ENCODE results near the gene OSM. TPM values are rescaled to one million over a fixed set of nuclear protein-coding genes. Genes with fewer than 3 reads are reported as not detected.

The OSM gene
- total and polyA plus RNA-seq, 2 donors (not counting 3 experiments of a cell fraction or from before 2014, with no cell fraction given) = not detected

GRCh38 chr22:30284172-30284571 is 17.5 kb upstream of the OSM start:
- no peak for FAIRE-seq
- intact Hi-C loops (cut with micrococcal nuclease) = no loop called here

More at GRCh38 chr22:30284172-30284571, 17.5 kb upstream of the OSM start:
- CTCF ChIA-PET = interaction anchor here (1.4 kb wide), 2 partner anchors 28 to 103 kb away, joined by 3 to 6 read pairs; partner anchors contain the start of gene RNF215
- H3K4me3 ChIP-seq (replicated peaks in 1 of 3; ENCODE audit: insufficient read depth in 1 of 3, low read depth in 1 of 3, low read length in 3 of 3) = no peak overlapping the region
- H2AFZ ChIP-seq (ENCODE audit: low read depth, low read length) = no peak overlapping the region
- dilution Hi-C loops (cut with MboI; ENCODE audit: extremely low pct_ligation_motif_present, low sequenced_read_pairs) = no loop called here
- no peaks in the 10 kb centered on the region for H3K9me3 ChIP-seq (replicated peaks; ENCODE audit: control insufficient read depth, insufficient read depth, low read length)
- H3K9ac ChIP-seq (replicated peaks; ENCODE audit: extremely low read depth, insufficient read depth, low read length) = no peak overlapping the region
- BruUV-seq (replicated peaks) = no TSS peak
- peaks cover 9% of the 10 kb centered on the region for H3K4me1 ChIP-seq (ENCODE audit: control insufficient read depth, extremely low read depth, insufficient read depth, low read length)
- H3K36me3 ChIP-seq (ENCODE audit: control insufficient read depth in 2 of 2, extremely low read depth in 1 of 2, insufficient read depth in 2 of 2, low read length in 2 of 2) = peaks cover 0 to 5% of the 10 kb centered on the region in 2 experiments
- H3K27me3 ChIP-seq (ENCODE audit: control insufficient read depth in 2 of 2, insufficient read depth in 2 of 2, low read length in 2 of 2) = no peaks in the 10 kb centered on the region
- no peak overlapping the region for H3K4me2 ChIP-seq (ENCODE audit: insufficient read depth, low read length)
- H3K9me1 ChIP-seq (replicated peaks; ENCODE audit: control insufficient read depth, extremely low read depth, insufficient read depth, low read length) = no peaks in the 10 kb centered on the region
- TF ChIP-seq MYC (IDR thresholded peaks at IDR 0.05; ENCODE audit: low read depth, low read length) (no peak), POLR2A (IDR thresholded peaks at IDR 0.05; ENCODE audit: low read depth, low read length) (no peak), JUN (IDR thresholded peaks at IDR 0.05; ENCODE audit: borderline replicate concordance, insufficient read depth, insufficient read length, low read depth) (no peak), GATA2 (IDR thresholded peaks at IDR 0.05; ENCODE audit: insufficient read depth, insufficient read length, low read depth, low read length) (no peak), EZH2 (IDR thresholded peaks at IDR 0.05; ENCODE audit: borderline replicate concordance, low read depth, low read length, severe bottlenecking) (no peak), CTCF (IDR thresholded peaks at IDR 0.05; ENCODE audit: extremely low read depth in 1 of 2, insufficient read depth in 1 of 2, low read depth in 1 of 2, low read length in 2 of 2) (no peak)
- POLR2A ChIA-PET = no interaction called here
- no peaks in the 10 kb centered on the region for H4K20me1 ChIP-seq (replicated peaks; ENCODE audit: control insufficient read depth, extremely low read depth, insufficient read depth, low read length)
- DNase-seq (ENCODE audit: low read depth, low spot score) = no peak
- H3K79me2 ChIP-seq (ENCODE audit: control insufficient read depth, insufficient read depth, low read length) = no peaks in the 10 kb centered on the region
- H3K27ac ChIP-seq (ENCODE audit: insufficient read depth, low read depth, low read length) = no peak overlapping the region

Measured in endothelial cell of umbilical vein (primary cell).